Mesothelial cell of epicardium (in vitro differentiated cells): ENCODE data around the gene LDLRAD4. TPM values are rescaled to one million over a fixed set of nuclear protein-coding genes. Genes with fewer than 3 reads are reported as not detected.
A peak's percentile ranks its signal among the peaks of the same experiment; 100 is the strongest.

Experiments
- DNase-seq, 2 experiments: peaks; one replicate each; pipeline ENCODE4 v3.0.0; 2021; ENCODE audit warnings: low spot score in 2 of 2; ENCODE audit not compliant: unreplicated experiment in 2 of 2
- H3K27ac Mint-ChIP-seq: 2 replicates; pipeline ENCODE4 v1.8.0; 2021; ENCODE audit warnings: mixed read lengths
- H3K27me3 Mint-ChIP-seq: 2 replicates; pipeline ENCODE4 v1.8.0; 2021; ENCODE audit warnings: low read depth, mixed read lengths
- H3K36me3 Mint-ChIP-seq: 2 replicates; pipeline ENCODE4 v1.8.0; 2021; ENCODE audit warnings: mixed read lengths
- H3K4me1 Mint-ChIP-seq: 2 replicates; pipeline ENCODE4 v1.8.0; 2021; ENCODE audit warnings: mixed read lengths
- H3K4me3 Mint-ChIP-seq: 2 replicates; pipeline ENCODE4 v1.8.0; 2021; ENCODE audit warnings: mild to moderate bottlenecking, moderate library complexity, mixed read lengths
- H3K9me3 Mint-ChIP-seq: 2 replicates; pipeline ENCODE4 v1.8.0; 2021; ENCODE audit warnings: mixed read lengths
- total RNA-seq: library from RNA; stranded (reverse); gene quantifications from 3 replicates; pipeline ENCODE4 v1.2.1, GENCODE V29; 2021
- TF ChIP-seq, protein P1 (sequence below): fragments of 200-600 bp; sonication (generic); IDR thresholded peaks from one replicate; pipeline ENCODE4 v1.5.0; 2021; ENCODE audit warnings: antibody characterized with exemption; ENCODE audit not compliant: unreplicated experiment

Gene LDLRAD4
- total RNA-seq, 1 donor from 2014 or later = 29.7 TPM

DNA sequence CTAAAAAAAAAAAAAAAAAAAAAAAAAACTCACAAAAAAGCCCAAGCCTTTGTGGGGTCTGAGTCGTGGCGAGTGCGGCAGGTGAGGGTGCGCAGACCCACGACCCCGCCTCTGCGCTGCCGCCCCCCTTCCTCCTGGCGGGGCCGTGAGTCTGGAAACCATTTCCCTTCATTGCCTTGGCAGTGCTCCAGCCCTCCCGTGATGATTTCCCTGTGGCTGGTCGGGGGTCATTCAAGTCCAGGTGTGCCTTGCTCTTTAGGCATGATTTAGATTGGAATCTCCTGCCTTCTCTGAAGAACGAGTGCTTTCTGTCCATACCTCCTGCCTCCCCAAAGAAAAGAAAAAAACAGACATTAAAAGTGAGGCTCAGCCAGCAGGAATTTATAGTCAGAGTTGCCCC lies 346.0 kb downstream of the LDLRAD4 start:
- no peak overlapping the region for H3K4me3 Mint-ChIP-seq
- H3K9me3 Mint-ChIP-seq = no peaks in the 10 kb centered on the region
- TF ChIP-seq, protein P1, sequence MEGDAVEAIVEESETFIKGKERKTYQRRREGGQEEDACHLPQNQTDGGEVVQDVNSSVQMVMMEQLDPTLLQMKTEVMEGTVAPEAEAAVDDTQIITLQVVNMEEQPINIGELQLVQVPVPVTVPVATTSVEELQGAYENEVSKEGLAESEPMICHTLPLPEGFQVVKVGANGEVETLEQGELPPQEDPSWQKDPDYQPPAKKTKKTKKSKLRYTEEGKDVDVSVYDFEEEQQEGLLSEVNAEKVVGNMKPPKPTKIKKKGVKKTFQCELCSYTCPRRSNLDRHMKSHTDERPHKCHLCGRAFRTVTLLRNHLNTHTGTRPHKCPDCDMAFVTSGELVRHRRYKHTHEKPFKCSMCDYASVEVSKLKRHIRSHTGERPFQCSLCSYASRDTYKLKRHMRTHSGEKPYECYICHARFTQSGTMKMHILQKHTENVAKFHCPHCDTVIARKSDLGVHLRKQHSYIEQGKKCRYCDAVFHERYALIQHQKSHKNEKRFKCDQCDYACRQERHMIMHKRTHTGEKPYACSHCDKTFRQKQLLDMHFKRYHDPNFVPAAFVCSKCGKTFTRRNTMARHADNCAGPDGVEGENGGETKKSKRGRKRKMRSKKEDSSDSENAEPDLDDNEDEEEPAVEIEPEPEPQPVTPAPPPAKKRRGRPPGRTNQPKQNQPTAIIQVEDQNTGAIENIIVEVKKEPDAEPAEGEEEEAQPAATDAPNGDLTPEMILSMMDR = no peak
- DNase-seq = no peak
- H3K27me3 Mint-ChIP-seq = no peaks in the 10 kb centered on the region
- H3K4me1 Mint-ChIP-seq = peaks cover 7% of the 10 kb centered on the region
- H3K36me3 Mint-ChIP-seq = no peaks in the 10 kb centered on the region
- no peak overlapping the region for H3K27ac Mint-ChIP-seq

DNA sequence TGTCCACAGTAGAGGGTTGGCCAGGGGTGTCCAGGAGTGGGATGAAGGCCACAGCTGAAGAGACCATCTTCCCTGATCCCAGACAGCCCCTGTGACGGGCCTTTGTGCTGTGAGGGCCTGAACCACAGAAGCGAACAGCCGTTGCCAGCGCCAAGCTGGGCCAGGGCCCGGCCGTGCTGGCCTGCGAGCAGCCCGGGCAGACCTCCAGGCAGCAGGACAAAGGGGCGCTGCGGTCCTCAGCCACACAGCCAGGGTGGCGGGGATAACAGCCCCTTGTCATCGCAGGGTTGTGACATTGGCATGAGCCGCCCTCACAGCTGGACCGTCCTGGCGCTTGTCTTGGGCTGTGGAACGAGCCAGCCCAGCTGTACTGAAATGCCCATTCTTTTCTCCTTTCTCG lies 346.7 kb downstream of the LDLRAD4 start:
- DNase-seq = no peak
- no peak overlapping the region for H3K27ac Mint-ChIP-seq
- H3K4me1 Mint-ChIP-seq = peaks cover 7% of the 10 kb centered on the region
- TF ChIP-seq, protein P1 = no peak
- H3K4me3 Mint-ChIP-seq = no peak overlapping the region
- H3K9me3 Mint-ChIP-seq = no peaks in the 10 kb centered on the region
- no peaks in the 10 kb centered on the region for H3K27me3 Mint-ChIP-seq
- H3K36me3 Mint-ChIP-seq = no peaks in the 10 kb centered on the region

DNA sequence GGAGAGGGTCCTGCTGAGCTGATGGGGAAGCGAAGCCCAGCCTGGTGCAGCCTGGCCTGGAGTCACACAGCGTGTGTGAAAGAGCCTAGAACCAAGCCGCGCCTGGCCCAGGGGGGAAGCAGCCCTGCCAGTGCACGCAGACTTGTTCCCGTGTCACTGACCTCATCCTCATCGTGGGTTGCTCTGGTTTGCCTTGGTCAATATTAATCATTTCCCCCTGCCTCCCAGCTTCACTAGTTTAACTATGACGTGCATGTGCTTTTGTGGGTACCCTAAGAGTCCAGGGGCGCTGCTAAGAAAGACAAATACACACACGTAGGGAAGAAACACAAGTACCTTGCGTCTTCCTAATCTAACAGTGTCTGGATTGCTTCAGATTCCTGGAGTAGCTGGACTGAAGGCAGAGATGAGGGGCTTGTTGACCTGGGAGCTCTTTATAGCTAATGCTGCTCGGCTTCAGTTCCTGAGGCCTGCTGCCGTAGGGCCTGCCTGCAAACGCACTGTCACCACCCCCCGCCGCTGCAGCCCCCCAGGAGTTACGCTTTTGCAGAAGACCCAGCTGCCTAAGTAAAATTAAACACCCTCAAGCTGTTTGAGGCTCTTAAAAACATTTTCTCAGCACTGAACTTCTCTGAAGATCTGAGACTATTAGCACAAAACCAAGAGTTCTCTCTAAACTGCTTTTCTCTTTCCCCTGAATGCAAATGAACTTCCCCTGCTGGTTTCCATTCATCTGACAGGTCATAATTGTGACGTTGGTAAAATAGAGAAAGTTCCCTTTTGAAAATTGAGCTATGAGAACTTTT lies 348.6 kb downstream of the LDLRAD4 start:
- no peaks in the 10 kb centered on the region for H3K36me3 Mint-ChIP-seq
- H3K4me3 Mint-ChIP-seq = no peak overlapping the region
- peak overlapping the region; percentile 68 for H3K27ac Mint-ChIP-seq
- H3K4me1 Mint-ChIP-seq = peaks cover 7% of the 10 kb centered on the region
- TF ChIP-seq, protein P1 = no peak
- no peaks in the 10 kb centered on the region for H3K27me3 Mint-ChIP-seq
- no peaks in the 10 kb centered on the region for H3K9me3 Mint-ChIP-seq
- DNase-seq = no peak

DNA sequence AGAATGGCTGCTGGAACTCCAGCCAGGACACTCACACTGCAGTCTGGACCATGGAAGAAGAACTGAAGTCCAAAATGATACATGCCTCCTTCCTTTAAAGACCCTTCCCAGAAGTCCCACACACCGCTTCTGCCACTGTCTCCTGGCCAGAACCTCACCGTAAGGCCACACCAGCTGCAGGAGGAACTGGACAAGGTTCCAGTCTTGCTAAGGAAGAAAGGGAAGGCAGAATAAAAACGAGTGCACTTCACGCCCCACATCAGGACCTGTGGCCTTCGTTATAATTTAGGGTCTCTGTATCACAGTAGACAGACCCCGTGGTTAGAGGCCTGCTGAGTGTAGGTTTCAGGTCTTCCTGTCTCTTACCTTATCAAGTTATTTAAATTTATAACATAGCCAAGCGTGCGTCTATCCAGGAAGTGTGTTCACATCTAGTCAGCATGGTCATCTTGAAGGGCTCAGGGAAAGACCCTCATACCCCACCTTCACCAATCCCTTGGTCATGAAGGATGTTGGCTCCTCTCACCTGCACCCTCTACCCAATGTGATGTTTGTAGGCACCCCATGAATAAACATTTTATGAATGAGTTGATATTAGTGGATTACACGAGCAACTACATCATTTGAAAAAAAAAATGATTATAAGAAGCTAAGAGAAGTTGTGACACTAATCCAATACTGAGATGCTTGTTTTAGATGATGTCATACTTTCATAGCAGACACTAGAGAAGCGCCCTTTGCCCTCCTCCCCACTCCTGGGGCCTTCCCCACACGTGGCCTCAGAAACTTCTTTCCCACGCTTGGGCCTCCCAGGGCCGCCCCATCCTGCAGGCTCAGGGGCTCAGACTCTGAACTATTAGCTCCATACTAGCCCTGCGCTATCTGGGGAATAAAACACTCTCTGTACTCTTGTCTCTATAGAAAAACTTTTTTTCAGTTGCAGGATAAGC lies 350.2 kb downstream of the LDLRAD4 start:
- no peak for DNase-seq
- Mint-ChIP-seq H3K27me3 (no peaks in the 10 kb centered on the region), H3K27ac (no peak overlapping the region), H3K36me3 (no peaks in the 10 kb centered on the region), H3K9me3 (no peaks in the 10 kb centered on the region), H3K4me3 (no peak overlapping the region), H3K4me1 (peaks cover 7% of the 10 kb centered on the region)
- TF ChIP-seq, protein P1 = no peak

DNA sequence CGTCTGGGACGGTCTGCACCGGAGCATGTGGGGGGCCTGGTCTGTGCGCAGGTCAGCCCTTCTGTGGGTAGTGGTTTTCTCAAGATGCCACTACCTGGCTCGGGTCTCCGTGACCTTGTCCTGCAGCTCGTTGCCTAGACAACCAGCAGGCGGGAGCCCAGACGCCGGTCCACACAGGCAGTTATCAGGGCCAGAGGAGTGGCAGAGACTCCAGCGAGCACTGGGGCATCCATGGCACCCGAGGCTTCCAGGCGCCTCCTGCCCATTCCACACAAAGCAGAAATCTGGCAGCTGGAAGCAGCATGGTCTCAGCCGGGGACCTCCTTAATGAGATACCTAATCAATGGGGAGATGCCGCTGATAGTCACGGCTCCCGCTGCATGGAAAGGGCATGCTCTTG lies 351.7 kb downstream of the LDLRAD4 start:
- no peak overlapping the region for H3K27ac Mint-ChIP-seq
- H3K27me3 Mint-ChIP-seq = no peaks in the 10 kb centered on the region

More for the DNA sequence above, 351.7 kb downstream of the LDLRAD4 start:
- no peaks in the 10 kb centered on the region for H3K36me3 Mint-ChIP-seq
- TF ChIP-seq, protein P1 = no peak
- H3K9me3 Mint-ChIP-seq = peaks cover 1% of the 10 kb centered on the region
- DNase-seq = no peak
- H3K4me3 Mint-ChIP-seq = no peak overlapping the region
- H3K4me1 Mint-ChIP-seq = peaks cover 5% of the 10 kb centered on the region
